Placental pericyte (primary cell): ENCODE measurements around the gene TNFSF15. TPM values are rescaled to one million over a fixed set of nuclear protein-coding genes. Genes with fewer than 3 reads are reported as not detected.

ENCODE experiments used
- total RNA-seq: library from RNA; depleted of rRNA; stranded (reverse); fragments of >200 nt; gene quantifications from 2 replicates; pipeline ENCODE4 v1.2.3, GENCODE V29; 2012

Gene TNFSF15
- total RNA-seq, result 17.5 and 40.2 TPM in 2 replicates

DNA sequence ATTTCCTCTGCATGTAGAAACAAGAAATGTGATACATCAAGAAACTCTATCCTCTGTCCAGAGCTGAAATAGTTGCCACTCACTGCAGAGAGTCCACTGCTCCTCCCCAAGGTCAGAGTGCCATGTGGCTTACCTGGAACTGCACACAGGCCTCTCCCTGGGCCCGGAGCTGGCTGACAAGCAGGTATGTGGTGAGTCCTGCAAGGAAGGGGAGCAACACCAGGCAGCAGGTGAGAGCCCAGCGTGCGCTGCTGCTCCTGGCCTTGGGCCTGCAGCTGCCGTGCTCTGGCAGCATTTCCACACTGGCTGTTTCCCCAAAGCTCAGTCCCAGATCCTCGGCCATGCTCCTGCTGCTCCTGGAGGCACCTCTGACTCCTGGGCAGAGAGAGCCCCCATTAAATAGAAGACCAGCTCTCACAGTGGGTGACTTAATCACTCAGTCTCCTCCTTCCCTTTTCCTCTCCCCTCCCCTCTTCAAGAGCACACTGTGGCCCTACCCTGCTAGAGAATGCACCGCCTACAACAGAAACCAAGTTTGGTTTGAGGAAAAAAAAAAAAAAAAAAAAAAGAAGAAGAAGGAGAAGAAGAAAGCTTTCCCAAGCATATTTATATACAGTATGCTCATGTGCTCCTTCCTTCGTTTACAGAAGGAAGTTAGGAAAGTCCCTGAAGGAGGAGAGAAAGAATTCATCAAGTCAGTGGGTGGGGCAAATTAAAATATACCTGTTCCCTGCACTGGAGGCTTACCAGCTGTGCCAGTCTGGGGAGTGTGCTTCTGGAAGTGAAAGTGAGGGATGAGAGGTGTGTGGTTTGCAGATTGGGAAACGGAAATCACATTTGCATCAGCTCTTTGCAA, at the start of gene TNFSF15:
TSS of gene TNFSF15 (minus strand) at position 370 of the 856 bp plus-strand sequence. CDS start at position 343, 27 bp downstream.

Other genes starting within 250 kb of the TNFSF15 start
- gene ATP6V1G1, start 218.3 kb downstream of the TNFSF15 start, total RNA-seq, result 140 and 211 TPM in 2 replicates
- 8.7 and 17.3 TPM in 2 replicates for gene TMEM268, start 194.7 kb downstream of the TNFSF15 start, total RNA-seq
- gene TEX53, start 148.2 kb downstream of the TNFSF15 start, total RNA-seq, result not detected in 2 replicates
- not detected in 2 replicates for gene TEX48, start 123.8 kb downstream of the TNFSF15 start, total RNA-seq
- gene TNFSF8, start 124.6 kb upstream of the TNFSF15 start, total RNA-seq, result not detected in 2 replicates